Measurements from ENCODE around the gene SEC14L1.
"Not testable (repeated sequence)": the region's sequence is repeated elsewhere in the genome, so short reads cannot be mapped to it uniquely, and the experiment has no call there.

Gene SEC14L1

DNA sequence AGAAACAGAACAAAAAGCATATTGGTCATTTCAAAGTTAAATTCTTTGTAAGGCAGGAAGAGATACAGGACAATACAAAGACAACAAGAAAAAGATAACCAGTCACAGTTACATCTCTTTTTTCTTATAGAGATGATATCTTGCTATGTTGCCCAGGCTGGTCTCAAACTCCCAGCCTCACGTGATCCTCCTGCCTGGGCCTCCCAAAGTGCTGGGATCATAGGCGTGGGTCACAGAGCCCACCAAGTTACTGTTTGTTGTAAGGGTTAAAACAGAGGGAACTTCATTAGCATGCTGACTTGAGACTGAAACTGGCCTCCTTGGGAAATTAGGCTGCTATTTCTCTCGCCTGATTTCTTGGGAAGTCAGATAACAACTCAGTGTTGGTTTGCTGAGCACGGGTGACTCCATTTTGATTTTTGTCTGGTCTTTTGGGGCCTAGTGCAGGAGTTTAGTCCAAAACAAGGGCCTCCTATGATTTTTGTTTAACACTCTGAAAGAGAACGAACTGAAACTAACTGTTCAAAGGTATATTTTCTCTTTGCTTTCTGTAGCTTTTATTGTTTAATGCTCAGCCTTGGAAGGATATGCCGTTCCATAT lies 31.5 kb upstream of the SEC14L1 start:
- H3K4me3 ChIP-seq (ENCODE audit: low read depth, low read length) = no peak overlapping the region
- TF ChIP-seq, protein P1, sequence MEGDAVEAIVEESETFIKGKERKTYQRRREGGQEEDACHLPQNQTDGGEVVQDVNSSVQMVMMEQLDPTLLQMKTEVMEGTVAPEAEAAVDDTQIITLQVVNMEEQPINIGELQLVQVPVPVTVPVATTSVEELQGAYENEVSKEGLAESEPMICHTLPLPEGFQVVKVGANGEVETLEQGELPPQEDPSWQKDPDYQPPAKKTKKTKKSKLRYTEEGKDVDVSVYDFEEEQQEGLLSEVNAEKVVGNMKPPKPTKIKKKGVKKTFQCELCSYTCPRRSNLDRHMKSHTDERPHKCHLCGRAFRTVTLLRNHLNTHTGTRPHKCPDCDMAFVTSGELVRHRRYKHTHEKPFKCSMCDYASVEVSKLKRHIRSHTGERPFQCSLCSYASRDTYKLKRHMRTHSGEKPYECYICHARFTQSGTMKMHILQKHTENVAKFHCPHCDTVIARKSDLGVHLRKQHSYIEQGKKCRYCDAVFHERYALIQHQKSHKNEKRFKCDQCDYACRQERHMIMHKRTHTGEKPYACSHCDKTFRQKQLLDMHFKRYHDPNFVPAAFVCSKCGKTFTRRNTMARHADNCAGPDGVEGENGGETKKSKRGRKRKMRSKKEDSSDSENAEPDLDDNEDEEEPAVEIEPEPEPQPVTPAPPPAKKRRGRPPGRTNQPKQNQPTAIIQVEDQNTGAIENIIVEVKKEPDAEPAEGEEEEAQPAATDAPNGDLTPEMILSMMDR (IDR thresholded peaks at IDR 0.05; ENCODE audit: borderline replicate concordance, insufficient read depth, low read depth, low read length) = no peak

DNA sequence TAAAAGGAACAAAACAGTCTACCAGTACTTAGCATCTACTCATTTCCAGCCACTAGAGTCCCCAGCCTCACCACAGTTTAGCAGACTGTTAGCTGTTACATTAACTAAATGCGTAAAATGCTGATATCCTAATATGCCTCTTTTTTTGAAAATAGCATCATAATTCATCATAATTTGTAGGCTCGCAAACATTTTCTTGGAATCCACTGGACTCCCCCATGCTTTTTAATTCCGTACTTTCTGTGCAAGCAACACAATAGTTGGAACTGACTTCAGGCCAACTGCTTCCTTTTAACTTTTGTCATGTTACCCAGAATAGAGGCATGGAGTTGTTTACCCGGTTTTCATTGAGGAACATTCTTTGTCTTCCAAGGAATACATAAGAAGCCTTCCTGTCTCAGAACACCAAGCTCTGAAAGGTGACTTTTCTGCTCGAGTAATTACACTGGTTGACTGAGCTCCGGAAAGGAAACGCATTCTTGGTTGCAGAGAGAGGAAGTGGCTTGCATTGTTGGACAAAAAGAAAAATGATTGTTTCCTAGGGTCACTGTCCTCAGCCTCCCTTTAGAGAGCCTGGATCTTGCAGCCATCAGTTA lies 30.9 kb upstream of the SEC14L1 start:
- H3K4me3 ChIP-seq (ENCODE audit: low read depth, low read length) = no peak overlapping the region
- TF ChIP-seq, protein P1 (IDR thresholded peaks at IDR 0.05; ENCODE audit: borderline replicate concordance, insufficient read depth, low read depth, low read length) = no peak

DNA sequence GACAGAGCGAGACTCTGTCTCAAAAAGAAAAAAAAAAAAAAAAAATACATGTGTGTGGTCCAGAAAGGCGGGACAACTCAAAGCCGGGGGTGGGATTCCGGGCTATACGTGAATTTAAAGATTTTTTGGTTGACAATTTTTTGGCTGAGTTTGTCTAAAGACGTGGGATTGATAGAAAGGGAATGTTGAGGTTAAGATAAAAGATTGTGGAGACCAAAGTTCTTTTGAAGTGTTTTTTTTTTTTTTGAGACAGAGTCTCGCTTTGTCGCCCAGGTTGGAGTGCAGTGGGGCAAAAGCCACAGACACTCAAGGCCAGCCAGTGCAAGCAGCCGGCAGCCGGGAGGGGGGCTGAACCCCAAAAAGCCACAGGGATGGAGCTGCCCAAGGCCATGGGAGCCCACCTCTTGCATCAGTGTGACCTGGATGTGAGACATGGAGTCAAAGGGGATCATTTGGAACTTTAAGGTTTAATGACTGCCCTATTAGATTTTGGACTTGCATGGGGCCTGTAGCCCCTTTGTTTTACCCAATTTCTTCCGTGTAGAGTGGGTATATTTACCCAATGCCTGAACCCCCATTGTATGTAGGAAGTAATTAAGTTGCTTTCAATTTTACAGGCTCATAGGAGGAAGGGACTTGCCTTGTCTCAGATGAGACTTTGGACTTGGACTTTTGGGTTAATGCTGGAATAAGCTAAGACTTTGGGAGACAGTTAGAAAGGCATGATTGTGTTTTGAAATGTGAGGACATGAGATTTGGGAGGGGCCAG lies 29.4 kb upstream of the SEC14L1 start:
- not testable (repeated sequence) for H3K4me3 ChIP-seq (ENCODE audit: low read depth, low read length)

DNA sequence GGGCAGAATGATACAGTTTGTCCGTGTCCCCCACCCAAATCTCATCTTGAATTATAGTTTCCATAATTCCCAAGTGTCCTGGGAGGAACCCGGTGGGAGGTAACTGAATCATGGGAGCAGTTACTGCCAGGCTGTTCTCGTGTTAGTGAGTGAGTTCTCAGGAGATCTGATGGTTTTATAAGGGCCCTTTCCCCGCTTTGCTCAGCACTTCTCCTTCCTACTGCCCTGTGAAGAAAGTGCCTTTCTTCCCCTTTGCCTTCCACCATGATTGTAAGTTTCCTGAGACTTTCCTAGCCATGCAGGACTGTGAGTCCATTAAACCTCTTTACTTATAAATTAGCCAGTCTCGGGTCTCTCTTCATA lies 28.9 kb upstream of the SEC14L1 start:
- TF ChIP-seq, protein P1 (IDR thresholded peaks at IDR 0.05; ENCODE audit: borderline replicate concordance, insufficient read depth, low read depth, low read length) = no peak
- no peak overlapping the region for H3K4me3 ChIP-seq (ENCODE audit: low read depth, low read length)

DNA sequence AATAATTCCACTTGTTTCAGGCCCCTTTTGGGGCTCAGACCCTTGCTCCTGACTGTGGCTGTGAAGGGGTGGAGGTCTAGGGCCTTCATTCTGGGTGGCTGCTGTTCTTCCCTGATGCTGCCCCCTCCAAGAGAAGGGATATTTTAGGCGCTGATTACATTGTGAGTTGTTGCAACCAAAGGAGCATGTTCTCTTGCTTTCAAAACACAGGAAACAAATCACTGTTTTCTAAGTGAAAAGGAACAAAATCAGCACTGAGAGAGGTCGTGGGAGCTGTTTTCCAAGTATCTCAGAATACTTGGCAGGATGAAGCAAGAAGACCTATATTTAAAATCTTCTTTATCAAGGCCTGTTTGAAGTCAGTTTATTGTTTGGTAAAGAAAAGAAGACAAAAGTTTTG lies 25.3 kb upstream of the SEC14L1 start:
- H3K4me3 ChIP-seq (ENCODE audit: low read depth, low read length) = no peak overlapping the region
- TF ChIP-seq, protein P1 (IDR thresholded peaks at IDR 0.05; ENCODE audit: borderline replicate concordance, insufficient read depth, low read depth, low read length) = no peak

DNA sequence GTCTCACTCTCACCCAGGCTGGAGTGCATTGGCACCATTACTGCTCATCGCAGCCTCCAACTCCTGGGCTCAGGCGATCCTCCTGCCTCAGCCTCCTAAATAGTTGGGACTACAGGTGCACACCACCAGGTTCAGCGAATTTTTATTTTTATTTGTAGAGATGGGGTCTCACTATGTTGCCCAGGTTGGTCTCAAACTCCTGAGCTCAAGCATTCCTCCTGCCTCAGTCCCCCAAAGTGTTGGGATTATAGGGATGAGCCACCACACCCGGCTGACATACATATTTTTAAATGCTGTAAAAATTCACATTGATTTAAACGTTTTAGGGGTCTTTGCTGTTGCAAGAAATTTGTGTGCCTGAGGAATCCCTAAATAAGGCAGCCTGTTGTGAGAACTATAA lies 24.8 kb upstream of the SEC14L1 start:
- TF ChIP-seq, protein P1 (IDR thresholded peaks at IDR 0.05; ENCODE audit: borderline replicate concordance, insufficient read depth, low read depth, low read length) = no peak
- H3K4me3 ChIP-seq (ENCODE audit: low read depth, low read length) = no peak overlapping the region

DNA sequence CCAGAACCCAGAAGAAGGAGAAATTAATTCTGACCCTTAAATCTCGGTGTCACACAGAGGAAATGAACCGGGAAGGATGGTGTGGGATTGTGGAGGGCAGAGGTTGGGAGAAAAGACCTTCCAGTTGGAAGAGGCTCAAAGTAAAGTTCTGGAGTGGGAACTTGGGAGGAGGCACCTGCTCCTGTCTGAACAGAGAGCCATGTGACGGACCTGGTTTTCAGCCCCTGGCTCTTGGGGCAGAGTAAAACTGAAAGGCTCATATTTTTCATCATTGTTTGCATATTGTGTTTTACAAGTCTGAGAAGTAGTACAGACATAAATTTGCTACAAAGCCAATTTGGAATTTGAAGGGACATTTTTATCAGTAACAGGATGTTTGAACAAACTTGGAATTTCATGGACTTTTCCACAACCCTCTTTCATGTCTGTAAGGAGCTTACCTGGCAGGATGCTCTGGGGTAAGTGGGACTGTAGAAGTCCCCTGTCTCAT lies 24.4 kb upstream of the SEC14L1 start:
- TF ChIP-seq, protein P1 (IDR thresholded peaks at IDR 0.05; ENCODE audit: borderline replicate concordance, insufficient read depth, low read depth, low read length) = no peak
- H3K4me3 ChIP-seq (ENCODE audit: low read depth, low read length) = no peak overlapping the region

Measured in GM12875 (cell line).